GM19240 (cell line): ENCODE results near the gene RPS6KA6.

Source experiments
- DNase-seq: peaks from one replicate; pipeline ENCODE4 v3.0.0; 2011; ENCODE audit warnings: low spot score; ENCODE audit not compliant: insufficient read length

The RPS6KA6 gene

DNA sequence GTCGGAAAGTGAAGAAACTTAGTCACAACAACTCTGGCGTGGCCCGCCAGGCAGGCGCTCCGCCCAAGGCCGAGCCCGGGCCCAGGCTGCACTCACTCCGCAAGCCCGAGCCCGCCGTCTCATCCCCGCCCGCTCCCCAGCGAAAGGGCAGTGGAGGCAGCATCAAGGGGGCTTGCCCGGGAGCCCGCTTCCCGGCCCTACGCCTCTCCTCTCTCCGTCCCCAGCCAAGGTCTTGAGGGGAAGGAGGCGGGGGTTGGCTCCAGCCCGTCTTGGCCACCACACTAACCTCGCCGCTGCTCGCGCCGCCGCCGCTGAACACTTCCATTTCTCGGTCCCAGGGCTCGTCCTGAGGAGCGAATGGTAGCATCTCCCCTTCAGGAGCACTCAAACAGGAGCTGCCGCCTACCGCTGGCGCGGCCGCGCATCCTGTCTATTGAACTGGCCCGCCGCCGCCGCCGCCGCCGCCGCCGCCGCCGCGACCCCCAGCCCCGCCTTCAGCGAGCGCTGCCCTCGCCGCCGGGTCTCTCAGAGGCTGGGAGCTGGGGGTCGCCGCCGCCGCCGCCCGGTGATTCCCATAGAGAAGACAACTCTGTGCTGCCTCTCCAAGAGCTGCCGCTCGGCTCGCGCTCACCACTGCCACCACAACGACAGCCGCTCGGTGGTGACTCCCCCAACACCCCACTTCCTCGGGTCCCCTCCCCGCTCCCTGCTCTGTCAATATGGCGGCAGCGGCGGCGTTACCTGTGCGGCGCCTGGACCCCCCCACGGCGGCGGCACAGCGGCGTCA, at the start of gene RPS6KA6:
Gene RPS6KA6, minus strand, starts transcription at position 667 of the 787 bp plus-strand sequence. Its CDS starts 300 bp downstream, at position 367.
- DNase-seq = no peak

GRCh38 chrX:84224741-84225140, 36.7 kb upstream of the RPS6KA6 start:
- no peak for DNase-seq

- DNase-seq = no peak
Measured at GRCh38 chrX:84223261-84223660, 35.3 kb upstream of the RPS6KA6 start.

DNA sequence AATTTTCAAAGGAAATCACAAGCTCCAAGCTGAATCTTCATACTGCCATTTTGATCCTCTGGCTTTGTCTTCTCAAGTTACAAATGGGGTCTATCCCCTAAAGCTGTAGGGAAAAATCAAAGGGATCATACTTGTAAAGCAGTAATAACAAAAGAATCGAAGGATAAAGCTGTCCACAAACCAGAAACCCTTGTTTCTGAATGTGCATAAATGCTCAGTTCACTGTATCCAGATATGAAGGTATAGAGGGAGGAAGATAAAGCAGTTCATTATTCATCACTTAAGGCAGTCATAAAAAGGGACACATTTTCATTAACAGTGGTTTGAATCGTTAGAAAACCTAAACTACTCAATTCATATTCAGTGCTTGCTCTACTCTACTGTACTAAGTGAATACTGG, 33.2 kb upstream of the RPS6KA6 start:
- DNase-seq = no peak

DNA sequence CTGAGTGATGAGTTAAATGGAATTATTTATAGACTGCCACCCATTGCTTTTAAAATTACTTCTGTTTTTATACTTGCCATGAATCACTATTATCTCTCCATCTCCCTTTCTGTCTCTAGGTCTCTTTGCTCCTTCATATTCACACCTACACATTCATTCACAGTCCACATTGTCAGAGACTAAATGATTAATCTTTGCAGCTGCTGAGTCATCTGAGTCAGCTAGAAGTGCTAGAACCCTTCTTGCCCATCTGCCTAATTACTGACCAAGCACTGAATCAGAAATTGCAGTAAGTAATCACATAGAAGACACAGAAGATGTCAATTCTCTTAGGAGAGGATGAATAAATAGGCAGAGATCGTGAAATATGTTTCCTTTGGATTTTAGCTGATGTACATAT, 31.6 kb upstream of the RPS6KA6 start:
- DNase-seq = no peak

DNA sequence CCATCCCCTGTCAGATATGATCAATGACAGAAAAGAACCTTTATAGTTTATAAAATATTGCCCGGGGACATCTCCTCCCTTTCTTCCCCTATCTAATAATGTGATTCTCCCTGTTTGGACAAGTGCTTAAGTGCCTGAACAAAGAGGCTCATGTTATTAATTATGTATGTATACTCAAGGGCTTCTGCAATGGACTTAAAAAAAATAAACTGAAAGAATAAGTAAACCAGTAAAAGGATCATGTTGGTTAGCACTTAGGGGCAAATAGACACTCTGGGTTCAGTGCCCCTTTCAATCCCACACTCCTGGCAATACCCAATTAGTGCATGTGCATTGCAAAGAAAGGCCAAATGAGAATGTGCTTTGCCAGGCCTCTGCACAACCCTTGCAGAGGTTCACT, 30.7 kb upstream of the RPS6KA6 start:
- DNase-seq = no peak

DNA sequence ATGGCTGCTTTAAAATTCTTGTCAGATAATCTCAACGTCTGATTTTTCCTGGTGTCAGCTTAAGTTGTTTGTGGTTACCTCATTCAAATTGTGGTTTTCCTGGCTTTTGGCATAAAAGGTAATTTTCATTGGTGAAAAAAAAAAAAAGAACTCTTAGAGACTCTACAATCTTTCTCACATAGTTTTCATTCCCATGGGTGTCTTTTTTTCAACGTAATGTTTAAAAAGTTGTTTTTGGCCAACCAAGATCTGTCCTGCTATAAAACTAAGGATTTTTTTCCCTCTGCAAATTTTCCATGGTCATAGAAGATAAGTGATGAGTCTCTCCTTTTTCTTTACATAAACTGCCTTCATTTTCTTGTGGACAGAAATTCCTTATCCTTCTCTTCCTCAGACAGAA, 28.9 kb upstream of the RPS6KA6 start:
- no peak for DNase-seq

GRCh38 chrX:84216406-84216805, 28.4 kb upstream of the RPS6KA6 start:
- DNase-seq = no peak

- no peak for DNase-seq
Measured at GRCh38 chrX:84205276-84205675, 17.3 kb upstream of the RPS6KA6 start.

DNA sequence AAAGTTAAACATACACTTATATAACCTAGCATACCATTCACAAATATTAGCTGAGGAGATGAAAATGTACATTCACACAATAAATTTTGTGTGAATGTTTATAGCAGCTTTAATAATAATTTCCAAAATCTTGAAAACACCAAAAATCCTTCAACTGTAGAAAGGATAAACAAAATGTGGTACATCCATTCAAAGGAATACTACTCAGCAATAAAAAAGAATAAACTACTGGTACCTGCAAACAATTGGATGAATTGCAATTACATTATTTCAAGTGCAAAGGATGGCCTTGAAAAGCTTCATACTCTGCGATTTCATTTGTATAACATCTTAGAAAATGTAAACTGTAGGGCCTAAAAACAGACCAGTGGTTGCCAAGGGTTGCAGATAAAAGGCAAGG, 11.7 kb upstream of the RPS6KA6 start:
- no peak for DNase-seq

DNA sequence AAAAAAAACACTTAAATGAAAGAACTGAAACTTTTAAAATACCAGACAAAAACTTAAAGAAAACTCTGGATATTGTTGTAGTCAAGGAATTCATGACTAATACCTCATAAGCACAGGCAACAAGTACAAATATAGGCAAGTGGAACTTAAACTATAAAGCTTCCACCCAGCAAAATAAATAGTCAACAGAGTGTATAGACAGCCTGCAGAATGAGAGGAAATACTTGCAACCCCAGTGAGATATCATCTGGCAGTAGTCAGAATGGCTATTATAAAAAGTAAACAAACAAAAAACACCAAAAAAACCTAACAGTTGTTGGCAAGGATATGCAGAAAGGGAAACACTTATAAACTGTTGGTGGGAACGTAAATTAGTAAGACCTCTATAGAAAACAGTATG, 9.6 kb upstream of the RPS6KA6 start:
- DNase-seq = no peak

- DNase-seq = no peak
Measured at GRCh38 chrX:84192006-84192405, 4.0 kb upstream of the RPS6KA6 start.

DNA sequence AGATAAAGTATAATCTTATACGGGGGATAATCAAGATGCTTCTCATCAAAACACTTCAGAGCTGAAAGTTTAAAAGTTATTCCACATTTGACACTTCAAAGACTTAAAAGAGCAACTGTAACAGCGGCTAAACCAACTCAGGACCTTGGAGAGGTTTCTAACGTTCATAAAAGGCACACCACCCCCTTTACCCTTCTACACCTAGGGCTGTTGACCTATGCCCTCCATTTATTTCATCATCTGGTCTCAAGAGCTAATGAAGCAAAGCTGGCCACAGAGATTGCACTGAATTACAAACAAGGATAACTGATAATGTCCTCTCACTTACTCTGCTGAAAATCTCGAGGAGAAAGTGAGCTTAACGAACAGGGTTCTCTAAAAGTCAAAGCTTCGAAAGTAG, 1.1 kb upstream of the RPS6KA6 start:
- DNase-seq = no peak

DNA sequence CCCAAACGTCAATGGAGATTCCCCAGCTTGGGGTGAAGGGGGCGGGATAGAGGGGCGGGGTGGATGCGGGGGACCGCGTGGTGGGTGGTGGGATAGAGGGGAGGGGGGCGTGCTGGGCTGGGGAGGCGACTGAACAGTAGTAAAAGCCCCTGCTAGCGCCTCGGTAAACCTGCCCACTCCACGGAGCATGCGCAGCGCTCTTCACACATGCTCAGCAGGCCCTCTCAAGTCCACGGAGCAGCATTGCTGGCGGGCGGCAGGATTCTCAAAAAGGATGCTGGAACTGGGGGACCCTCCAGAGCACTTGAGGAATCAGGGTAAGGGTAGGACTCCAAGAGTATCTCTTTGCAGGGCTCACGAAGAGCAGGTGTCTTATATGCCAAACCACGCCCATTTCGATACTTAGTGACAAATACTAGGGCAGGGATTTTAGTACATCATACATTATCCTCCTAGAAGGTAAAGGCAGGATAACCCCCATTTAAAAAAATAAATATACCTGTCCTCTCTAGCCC, 378 bp upstream of the RPS6KA6 start:
- DNase-seq = no peak

DNA sequence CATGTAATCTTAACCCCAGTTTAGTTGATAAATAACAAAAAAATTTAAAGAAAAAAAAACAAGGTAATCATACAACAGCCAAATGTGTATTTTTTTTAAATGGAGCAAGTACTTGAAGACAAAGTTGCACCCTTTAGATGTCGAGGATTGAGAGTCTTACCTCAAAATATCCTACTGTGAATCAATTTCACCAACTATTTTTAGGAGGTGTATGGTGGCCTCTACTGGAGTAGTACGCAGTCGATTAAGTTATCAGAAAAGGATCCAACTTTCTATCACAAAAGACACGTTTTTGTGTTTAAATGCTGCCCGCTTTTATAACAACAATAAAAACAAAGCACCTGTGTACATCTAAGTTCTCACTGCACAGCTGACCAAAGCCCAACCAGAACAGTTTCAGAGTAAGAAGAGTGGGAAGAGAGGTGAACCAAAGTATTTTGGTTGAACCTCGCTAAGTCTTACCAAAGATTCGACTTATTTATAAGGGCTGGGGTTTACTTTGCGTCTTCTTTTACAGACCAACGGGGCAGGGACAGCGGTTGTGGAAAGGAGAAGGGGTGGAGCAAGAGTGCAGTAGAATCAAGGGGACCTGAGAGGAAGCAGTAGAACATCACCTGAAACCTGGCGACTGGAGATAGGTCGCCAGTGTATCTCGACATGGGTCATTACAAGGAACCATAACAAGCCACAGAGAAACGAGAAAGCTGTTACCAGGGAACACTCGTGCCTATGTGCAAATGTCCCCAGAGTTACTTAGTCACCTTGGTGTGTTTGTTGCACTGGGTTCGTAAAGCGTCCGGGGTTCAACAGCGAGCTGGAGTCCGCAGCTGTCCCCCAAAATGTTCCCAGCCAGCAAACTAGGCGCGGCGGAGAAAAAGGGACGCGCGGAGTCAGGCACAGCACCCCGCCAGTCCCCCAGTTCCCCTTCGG, 1.1 kb downstream of the RPS6KA6 start:
- no peak for DNase-seq

- no peak for DNase-seq
Measured at GRCh38 chrX:84182516-84182915, 5.5 kb downstream of the RPS6KA6 start.

DNA sequence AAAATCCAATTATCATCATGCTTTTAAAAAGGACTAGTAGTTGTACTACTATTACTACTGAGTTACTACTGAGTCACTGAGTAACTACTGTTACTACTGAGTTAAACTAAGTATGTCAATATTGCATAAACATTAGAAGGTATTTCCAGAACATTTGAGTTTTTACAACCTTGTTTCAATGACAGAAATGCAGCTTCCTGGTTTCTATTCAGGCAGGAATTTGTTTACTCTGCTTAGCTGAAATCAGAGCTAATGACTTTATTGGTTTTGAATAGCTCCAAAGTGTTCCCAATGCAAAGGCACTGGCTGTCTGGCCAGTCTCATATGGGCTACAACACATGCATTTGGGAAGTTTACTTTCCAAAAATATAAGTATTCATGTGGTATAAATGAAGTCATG, 12.0 kb downstream of the RPS6KA6 start:
- no peak for DNase-seq

DNA sequence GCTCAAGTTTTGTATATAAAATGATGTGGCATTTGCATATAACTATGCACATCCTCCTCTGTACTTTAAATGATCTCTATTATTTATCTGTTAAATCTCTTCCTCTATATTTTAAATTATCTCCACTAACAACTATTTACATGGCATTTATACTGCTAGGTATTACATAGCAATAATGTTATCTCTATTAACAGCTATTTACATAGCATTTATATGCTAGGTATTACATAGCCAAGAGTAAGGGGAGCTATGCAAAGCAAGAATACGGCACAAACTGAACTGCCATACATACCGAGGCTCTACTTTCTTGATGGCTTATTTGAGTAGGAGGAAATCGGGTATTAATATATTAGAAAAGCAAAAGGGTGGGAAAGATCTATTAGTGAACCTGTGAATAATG, 12.7 kb downstream of the RPS6KA6 start:
- no peak for DNase-seq

DNA sequence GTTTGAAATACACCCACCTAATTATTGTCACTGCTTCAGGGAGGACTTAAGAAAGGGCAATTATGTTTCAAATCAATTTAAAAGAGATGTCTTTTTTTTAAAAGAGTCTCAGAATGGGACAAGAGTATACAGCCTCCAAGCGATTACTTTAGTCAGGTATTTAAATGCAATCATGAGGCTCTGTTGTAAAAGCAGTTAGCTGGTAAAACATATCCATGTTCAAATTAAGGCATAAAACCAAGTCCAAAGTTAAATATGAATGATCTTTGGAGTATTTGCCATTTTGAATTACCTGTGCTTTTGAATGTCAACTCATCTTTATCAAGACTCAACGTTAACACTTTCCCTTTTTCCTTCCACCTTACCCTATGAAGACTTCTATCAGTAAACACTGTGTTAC, 13.7 kb downstream of the RPS6KA6 start:
- DNase-seq = no peak

DNA sequence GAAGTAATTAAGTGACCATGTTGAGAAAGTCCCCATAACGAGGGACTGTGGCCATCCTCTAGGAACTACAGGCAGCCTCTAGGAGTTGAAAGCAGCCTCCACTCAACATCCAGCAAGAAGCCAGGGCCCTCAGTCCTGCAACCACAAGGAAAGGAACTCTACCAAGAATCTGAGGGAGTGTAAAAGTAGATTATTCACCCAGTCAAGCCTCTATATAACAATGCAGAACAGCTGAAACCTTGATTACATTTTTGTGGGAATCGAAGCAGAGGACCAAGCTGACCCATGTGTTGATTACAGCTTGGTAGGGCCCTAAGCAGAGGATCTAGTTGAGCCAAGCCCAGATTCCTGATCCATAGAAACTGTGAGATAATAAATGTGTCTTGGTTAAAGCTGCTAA, 17.1 kb downstream of the RPS6KA6 start:
- DNase-seq = no peak

DNA sequence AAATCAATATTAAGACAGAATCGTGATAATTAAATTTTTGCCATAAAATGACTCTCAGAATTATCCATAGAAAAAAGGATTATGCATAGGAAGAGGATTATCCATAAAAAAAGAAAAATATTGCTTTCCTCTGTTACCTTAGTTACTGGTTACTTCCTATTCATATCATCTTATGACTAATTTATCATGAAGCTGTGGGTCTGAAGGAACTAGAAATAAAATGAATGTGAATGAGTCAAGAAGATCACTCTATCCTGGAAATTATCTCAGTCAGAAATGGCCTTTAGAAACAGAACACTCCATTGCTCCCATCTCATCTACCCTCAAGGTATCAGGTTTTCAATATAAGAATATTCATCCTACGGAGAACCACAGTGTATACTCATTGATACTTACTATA, 19.4 kb downstream of the RPS6KA6 start:
- DNase-seq = no peak

- DNase-seq = no peak
Measured at GRCh38 chrX:84168095-84168494, 19.9 kb downstream of the RPS6KA6 start.
